Mammary epithelial cell (primary cell): ENCODE data around the gene PRR7.

ENCODE experiments used
- CTCF ChIP-seq, 2 donors: IDR thresholded peaks in 1 of 2; conservative IDR thresholded peaks in 1 of 2; 2 replicates each; pipeline ENCODE4 v1.5.1; 2011 to 2012; ENCODE audit warnings: inconsistent platforms in 2 of 2, low read length in 2 of 2, mild to moderate bottlenecking in 2 of 2, control low read depth in 1 of 2, low read depth in 1 of 2; ENCODE audit not compliant: insufficient read depth in 1 of 2; ENCODE audit errors: extremely low read depth in 1 of 2
- EZH2 ChIP-seq: IDR thresholded peaks from 2 replicates; pipeline ENCODE4 v1.6.1; 2012; ENCODE audit warnings: low read length, inconsistent platforms, borderline replicate concordance

- no peak for TF ChIP-seq EZH2
- TF ChIP-seq CTCF (conservative IDR thresholded peaks at IDR 0.05 in 1 of 2, IDR thresholded peaks at IDR 0.05 in 1 of 2; ENCODE audit: extremely low read depth in 1 of 2, insufficient read depth in 1 of 2, low read depth in 1 of 2, low read length in 2 of 2) = no peak
Observed at GRCh38 chr5:177428574-177429217, 17.9 kb upstream of the PRR7 start.
